HG03342 (cell line): ENCODE results near the gene LDAH.

Experiments used
- ATAC-seq: cut with Tn5 transposase; IDR thresholded peaks from one replicate; pipeline ENCODE4 v1.9.1; 2021; ENCODE audit warnings: mild to moderate bottlenecking, moderate library complexity; ENCODE audit not compliant: unreplicated experiment

Gene LDAH

DNA sequence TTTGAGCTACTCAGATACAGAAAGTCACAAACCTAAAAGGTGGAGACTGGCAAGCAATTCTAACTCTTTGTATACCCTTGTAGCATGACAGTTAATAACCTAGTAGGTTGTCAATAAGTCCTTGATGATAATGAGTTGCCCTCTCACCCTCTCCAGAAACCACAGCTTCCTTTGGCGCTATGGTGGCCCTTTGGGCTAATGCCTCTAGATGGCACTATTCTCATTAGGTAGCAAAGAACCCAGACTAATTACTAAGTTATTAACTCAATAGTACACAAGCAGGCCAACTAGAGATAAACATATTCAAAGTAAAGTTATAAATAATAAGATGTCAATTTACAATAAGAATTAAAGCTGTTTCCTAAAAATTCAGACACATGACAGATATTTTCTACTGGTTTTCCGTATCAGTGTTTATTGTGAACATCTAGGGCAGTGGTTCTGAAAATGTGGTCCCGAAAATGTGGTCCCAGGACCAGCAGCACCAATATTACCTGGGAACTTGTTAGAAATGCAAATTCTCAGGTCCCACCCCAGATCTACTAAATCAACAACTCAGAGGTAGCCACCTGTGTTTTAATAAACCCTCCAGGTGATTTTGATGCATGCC lies 41.1 kb downstream of the LDAH start:
- peak; percentile 80 for ATAC-seq

DNA sequence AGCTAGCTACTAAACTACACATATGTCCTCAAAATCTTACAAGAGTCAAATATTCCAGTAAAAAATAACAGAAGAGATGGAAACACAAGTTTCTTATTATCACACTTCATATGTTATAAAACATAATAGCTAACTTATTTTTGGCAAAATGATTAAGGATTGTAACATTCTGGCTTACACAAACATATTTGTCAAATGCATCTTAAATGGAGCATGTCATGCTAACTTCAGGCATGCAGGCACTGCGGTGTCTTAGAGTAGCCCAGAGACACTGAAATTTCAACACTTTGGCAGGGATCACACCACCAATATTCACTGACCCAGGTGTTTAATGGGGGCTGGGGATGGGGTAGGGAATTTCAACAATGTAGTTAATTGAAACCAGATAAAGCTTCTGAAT lies 51.6 kb downstream of the LDAH start:
- no peak for ATAC-seq

- no peak for ATAC-seq
Observed at GRCh38 chr2:20766798-20767644, 55.9 kb downstream of the LDAH start.

- ATAC-seq, result no peak
Observed at GRCh38 chr2:20766213-20766612, 56.7 kb downstream of the LDAH start.

- no peak for ATAC-seq
Observed at GRCh38 chr2:20762945-20763683, 59.8 kb downstream of the LDAH start.

DNA sequence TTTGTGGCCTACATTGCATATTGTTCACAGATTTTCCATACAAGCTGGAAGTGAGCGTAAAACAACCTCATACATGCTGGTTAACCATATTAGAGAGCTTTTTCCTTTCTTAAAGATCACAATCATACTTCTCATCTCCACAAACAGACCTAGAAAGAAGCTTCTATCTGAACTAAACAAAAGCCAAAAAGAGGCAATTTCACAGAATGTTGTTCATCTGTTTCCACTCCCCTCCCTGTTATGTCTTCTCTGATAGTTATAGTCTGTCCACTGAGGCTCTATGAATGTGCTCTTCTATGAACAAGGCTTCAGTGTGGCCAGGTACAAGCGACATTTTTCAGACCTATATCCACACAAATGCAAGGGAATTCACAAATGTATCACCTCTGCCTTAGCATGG lies 63.4 kb downstream of the LDAH start:
- ATAC-seq, result no peak

DNA sequence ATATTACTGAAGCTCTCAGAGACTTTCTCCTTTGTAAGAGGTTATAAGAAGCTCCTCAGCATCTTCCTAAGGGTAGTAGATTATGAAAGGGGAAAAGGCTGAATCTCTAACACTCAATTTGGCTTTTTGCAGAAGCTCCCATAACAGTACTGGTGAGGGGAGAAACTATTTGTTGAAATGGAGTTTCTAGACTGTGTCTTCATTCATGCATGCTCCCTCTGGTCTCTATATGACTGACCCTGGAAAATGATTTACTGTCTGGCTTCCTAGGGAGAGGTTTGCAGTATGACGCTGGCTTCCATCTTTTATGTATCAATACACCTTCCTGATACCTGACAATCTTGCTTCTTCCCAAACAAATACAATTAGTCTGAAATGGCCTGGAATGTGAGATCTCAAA lies 63.9 kb downstream of the LDAH start:
- ATAC-seq, result peak; percentile 93

- no peak for ATAC-seq
Observed at GRCh38 chr2:20757405-20758090, 65.4 kb downstream of the LDAH start.

- ATAC-seq, result no peak
Observed at GRCh38 chr2:20755132-20755800, 67.6 kb downstream of the LDAH start.

GRCh38 chr2:20752293-20752692 lies 70.6 kb downstream of the LDAH start:
- ATAC-seq, result no peak

GRCh38 chr2:20747317-20747716 lies 75.6 kb downstream of the LDAH start:
- ATAC-seq, result no peak

- ATAC-seq, result no peak
Observed at GRCh38 chr2:20745924-20746555, 76.9 kb downstream of the LDAH start.

GRCh38 chr2:20744366-20745335 lies 78.2 kb downstream of the LDAH start:
- ATAC-seq, result peak; percentile 96

DNA sequence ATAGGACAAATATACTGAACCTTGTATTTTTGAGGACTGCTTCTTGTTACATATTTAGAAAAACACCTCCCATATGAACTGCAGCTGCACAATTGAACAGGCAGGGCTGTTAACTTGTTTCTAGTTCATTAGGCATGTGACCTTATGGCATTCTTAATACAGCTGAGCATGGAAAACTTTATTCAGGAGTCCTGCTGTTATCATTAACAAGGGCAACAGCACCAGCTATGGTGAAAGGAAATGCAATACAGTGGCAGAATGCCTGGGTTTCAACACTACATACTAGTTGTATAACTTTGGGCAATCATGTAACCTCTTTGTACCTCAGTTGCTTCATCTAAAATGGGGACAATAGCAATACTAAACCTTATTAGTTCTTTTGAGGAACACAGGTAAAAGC lies 84.1 kb downstream of the LDAH start:
- no peak for ATAC-seq

DNA sequence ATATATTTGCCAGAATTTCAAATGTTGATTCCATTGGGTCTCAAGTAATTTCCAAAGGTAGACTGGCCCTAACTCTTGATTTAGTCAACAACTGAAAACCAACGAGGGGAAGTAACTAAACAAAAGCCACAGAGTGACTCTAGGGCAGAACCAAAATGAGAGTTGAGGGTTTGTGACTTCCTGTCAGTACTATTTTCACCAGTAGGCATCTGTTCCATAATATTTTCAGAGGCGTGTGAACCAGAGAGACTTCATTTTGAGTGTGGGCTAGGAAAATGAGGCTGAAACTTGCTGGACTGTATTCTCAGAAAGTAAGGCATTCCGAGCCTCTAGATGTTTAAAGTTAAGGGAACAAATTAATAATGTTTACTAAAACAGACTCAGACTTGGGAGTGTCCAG lies 85.4 kb downstream of the LDAH start:
- ATAC-seq, result peak; percentile 97

DNA sequence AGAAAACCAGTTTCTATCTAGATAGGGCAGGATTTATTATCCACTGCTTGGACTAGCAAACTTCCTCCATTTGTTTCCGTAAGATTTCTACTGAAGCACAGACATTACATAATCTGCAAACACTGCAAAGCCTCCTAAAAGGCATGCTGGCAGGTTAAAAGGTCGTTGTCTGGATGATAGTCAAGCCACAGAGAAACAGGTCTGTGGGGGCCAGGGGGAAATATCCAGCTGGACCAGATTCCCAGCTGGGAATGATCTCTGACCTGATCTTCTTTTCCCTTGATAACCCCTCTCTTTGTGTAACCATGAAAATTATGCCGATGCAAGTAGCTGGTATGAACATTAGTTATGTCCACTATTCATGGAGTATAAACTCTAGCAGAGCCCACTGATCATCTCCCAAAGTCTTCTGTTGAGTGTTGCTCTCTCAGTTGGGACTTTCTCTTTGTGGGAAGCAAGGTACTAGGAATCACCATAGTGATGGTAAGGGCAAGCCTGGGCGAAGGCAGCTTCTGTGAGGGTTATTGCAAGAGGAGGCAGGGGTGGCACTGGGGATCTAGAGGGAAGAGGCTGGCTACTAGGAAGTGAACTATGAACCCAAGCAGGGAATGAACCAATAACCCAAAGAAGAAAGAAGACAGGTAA lies 94.7 kb downstream of the LDAH start:
- no peak for ATAC-seq

- ATAC-seq, result no peak
Observed at GRCh38 chr2:20726913-20727312, 96.0 kb downstream of the LDAH start.

DNA sequence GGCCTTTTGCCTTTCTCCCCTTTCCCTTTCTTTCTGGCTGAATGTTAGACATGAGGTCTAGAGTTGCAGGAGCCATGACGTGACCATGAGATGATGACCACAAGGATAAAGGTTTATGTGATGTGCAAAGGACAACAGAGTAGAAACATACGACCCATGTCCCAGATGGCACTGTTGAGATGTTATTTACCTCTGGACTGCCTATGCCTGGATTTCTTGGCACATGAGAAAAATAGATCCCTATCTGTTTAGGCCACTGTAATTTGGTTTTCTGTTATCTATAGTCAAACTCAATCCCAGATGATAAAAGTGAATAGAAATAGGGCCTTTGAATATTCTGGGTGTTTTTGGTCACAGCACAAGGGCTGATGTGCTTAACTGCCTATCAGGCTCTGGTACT lies 97.1 kb downstream of the LDAH start:
- no peak for ATAC-seq
